Measurements from ENCODE around the gene CDH20. TPM values are rescaled to one million over a fixed set of nuclear protein-coding genes. Genes with fewer than 3 reads are reported as not detected.

The CDH20 gene
- total RNA-seq, 1 experiment from 2014 or later: not detected

DNA sequence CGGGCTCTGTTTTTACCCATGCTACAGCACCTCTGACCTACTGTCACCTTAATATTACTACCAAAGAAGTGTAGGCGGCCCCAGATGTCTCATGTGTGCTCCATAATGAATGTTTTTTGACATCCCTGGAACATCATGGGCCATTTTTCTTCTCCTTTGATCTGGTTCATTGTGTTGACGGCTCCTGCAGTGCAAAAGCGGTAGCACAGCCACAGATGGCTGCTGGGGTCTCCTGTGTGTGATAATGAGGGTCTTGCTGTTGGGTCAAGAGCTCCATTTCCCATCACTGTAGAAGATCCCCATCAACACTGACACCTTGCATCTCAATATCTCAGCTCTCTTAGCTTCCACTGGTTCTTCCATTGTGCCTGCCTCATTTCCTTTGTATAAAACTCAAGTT lies 95.0 kb downstream of the CDH20 start:
- no peak for TF ChIP-seq CTCF (IDR thresholded peaks at IDR 0.05; ENCODE audit: unreplicated experiment)
- intact Hi-C loops (cut with micrococcal nuclease): no loop called here
- CTCF ChIA-PET: interaction anchor here (0.7 kb wide), 1 partner anchor 171 kb away, joined by 3 read pairs; no protein-coding TSS in a partner anchor

GRCh38 chr18:61432590-61432989 lies 99.4 kb downstream of the CDH20 start:
- no TSS peak for BruUV-seq (replicated peaks)
- Mint-ChIP-seq H3K27me3 (ENCODE audit: insufficient read depth, unreplicated experiment) (no peaks in the 10 kb centered on the region), H3K4me3 (ENCODE audit: unreplicated experiment) (no peak overlapping the region), H3K27ac (ENCODE audit: low read depth, unreplicated experiment) (no peak overlapping the region), H3K36me3 (ENCODE audit: insufficient read depth, unreplicated experiment) (no peaks in the 10 kb centered on the region), H3K4me1 (ENCODE audit: insufficient read depth, unreplicated experiment) (no peaks in the 10 kb centered on the region), H3K9me3 (ENCODE audit: unreplicated experiment) (peaks cover 12% of the 10 kb centered on the region)
- no peak for TF ChIP-seq CTCF (IDR thresholded peaks at IDR 0.05; ENCODE audit: unreplicated experiment)
- CTCF ChIA-PET: no interaction called here
- DNase-seq (ENCODE audit: unreplicated experiment): no peak
- intact Hi-C loops (cut with micrococcal nuclease): no loop called here
- POLR2A ChIA-PET: interaction anchor here (0.6 kb wide), 1 partner anchor 528 kb away, joined by 3 read pairs; no protein-coding TSS in a partner anchor

More for the DNA sequence above, 95.0 kb downstream of the CDH20 start:
- no peak for DNase-seq (ENCODE audit: unreplicated experiment)
- H3K27ac Mint-ChIP-seq (ENCODE audit: low read depth, unreplicated experiment): no peak overlapping the region
- no peak overlapping the region for H3K4me3 Mint-ChIP-seq (ENCODE audit: unreplicated experiment)
- BruUV-seq (replicated peaks): no TSS peak
- H3K4me1 Mint-ChIP-seq (ENCODE audit: insufficient read depth, unreplicated experiment): no peaks in the 10 kb centered on the region
- POLR2A ChIA-PET: no interaction called here
- H3K36me3 Mint-ChIP-seq (ENCODE audit: insufficient read depth, unreplicated experiment): no peaks in the 10 kb centered on the region
- H3K9me3 Mint-ChIP-seq (ENCODE audit: unreplicated experiment): no peaks in the 10 kb centered on the region
- H3K27me3 Mint-ChIP-seq (ENCODE audit: insufficient read depth, unreplicated experiment): no peaks in the 10 kb centered on the region

GRCh38 chr18:61435064-61435652 lies 101.9 kb downstream of the CDH20 start:
- intact Hi-C loops (cut with micrococcal nuclease): no loop called here
- Mint-ChIP-seq H3K4me1 (ENCODE audit: insufficient read depth, unreplicated experiment) (no peaks in the 10 kb centered on the region), H3K4me3 (ENCODE audit: unreplicated experiment) (no peak overlapping the region), H3K27me3 (ENCODE audit: insufficient read depth, unreplicated experiment) (no peaks in the 10 kb centered on the region), H3K9me3 (ENCODE audit: unreplicated experiment) (peaks cover 12% of the 10 kb centered on the region), H3K27ac (ENCODE audit: low read depth, unreplicated experiment) (no peak overlapping the region), H3K36me3 (ENCODE audit: insufficient read depth, unreplicated experiment) (no peaks in the 10 kb centered on the region)
- peak; percentile 29 for TF ChIP-seq CTCF (IDR thresholded peaks at IDR 0.05; ENCODE audit: unreplicated experiment)
- POLR2A ChIA-PET: no interaction called here
- peak; percentile 34 for DNase-seq (ENCODE audit: unreplicated experiment)
- no TSS peak for BruUV-seq (replicated peaks)
- CTCF ChIA-PET: interaction anchor here (0.7 to 1.0 kb wide), 2 partner anchors 23 to 39 kb away, joined by 3 read pairs; no protein-coding TSS in a partner anchor

DNA sequence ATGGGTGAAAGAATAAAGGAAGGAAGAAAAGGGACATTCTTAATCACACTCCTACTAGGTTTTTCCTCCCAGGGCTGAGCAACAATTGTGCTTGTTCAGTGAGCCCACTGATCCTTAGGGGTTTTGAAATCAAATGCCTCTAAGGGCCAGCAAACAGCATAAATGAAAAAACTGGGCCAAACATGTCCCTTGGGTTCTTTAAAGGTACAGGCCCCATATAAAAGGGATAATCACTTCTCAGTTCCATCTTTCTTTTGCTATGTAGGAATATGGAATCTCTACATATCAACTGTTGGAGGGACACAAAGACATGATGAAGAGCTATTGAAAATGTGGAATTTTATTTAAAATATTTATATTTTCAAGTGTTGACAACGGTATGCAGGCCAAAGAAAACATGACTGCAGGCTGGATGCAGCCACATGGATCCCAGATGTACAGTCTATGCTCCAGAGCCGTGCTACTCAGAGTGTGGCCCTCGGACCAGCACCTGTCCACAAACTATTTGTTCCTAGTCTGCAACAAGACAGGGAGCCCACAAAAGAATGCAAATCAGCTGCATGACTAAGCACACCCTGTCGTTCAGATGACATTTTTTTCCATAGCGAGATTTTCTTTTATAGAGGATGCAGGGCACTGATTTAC lies 110.0 kb downstream of the CDH20 start:
- no TSS peak for BruUV-seq (replicated peaks)
- Mint-ChIP-seq H3K4me1 (ENCODE audit: insufficient read depth, unreplicated experiment) (no peaks in the 10 kb centered on the region), H3K27me3 (ENCODE audit: insufficient read depth, unreplicated experiment) (peaks cover 24% of the 10 kb centered on the region), H3K27ac (ENCODE audit: low read depth, unreplicated experiment) (no peak overlapping the region), H3K9me3 (ENCODE audit: unreplicated experiment) (no peaks in the 10 kb centered on the region), H3K36me3 (ENCODE audit: insufficient read depth, unreplicated experiment) (no peaks in the 10 kb centered on the region), H3K4me3 (ENCODE audit: unreplicated experiment) (no peak overlapping the region)
- intact Hi-C loops (cut with micrococcal nuclease): no loop called here
- ChIA-PET CTCF (interaction anchor here (0.6 to 0.7 kb wide), 2 partner anchors 90 to 354 kb away, joined by 4 to 5 read pairs; no protein-coding TSS in a partner anchor), POLR2A (no interaction called here)
- no peak for TF ChIP-seq CTCF (IDR thresholded peaks at IDR 0.05; ENCODE audit: unreplicated experiment)
- no peak for DNase-seq (ENCODE audit: unreplicated experiment)

Measured in MCF 10A (cell line).